Measurements from ENCODE around the gene GTPBP2. TPM values are rescaled to one million over a fixed set of nuclear protein-coding genes. Genes with fewer than 3 reads are reported as not detected.

The GTPBP2 gene
- total RNA-seq, 1 experiment from 2014 or later: 186 TPM

- peaks cover 7% of the 10 kb centered on the region for H3K27me3 Mint-ChIP-seq (ENCODE audit: unreplicated experiment)
- no peak for DNase-seq
- H3K36me3 Mint-ChIP-seq (ENCODE audit: insufficient read depth, unreplicated experiment): peaks cover 97% of the 10 kb centered on the region
- intact Hi-C loops (cut with micrococcal nuclease; ENCODE audit: unreplicated experiment): no loop called here
- H3K27ac Mint-ChIP-seq (ENCODE audit: unreplicated experiment): peak overlapping the region; percentile 100
- no TSS peak for BruUV-seq (replicated peaks)
- peaks cover 40% of the 10 kb centered on the region for H3K4me1 Mint-ChIP-seq (ENCODE audit: low read depth, unreplicated experiment)
- no peaks in the 10 kb centered on the region for H3K9me3 Mint-ChIP-seq (ENCODE audit: low read depth, unreplicated experiment)
- CTCF ChIA-PET: no interaction called here
- TF ChIP-seq CTCF (IDR thresholded peaks at IDR 0.05; ENCODE audit: unreplicated experiment): no peak
- H3K4me3 Mint-ChIP-seq (ENCODE audit: low read depth, unreplicated experiment): peak overlapping the region; percentile 100
These were observed 3.6 kb downstream of the GTPBP2 start for GRCh38 chr6:43625393-43625992.

- no peak overlapping the region for H3K27ac Mint-ChIP-seq (ENCODE audit: unreplicated experiment)
- peaks cover 7% of the 10 kb centered on the region for H3K27me3 Mint-ChIP-seq (ENCODE audit: unreplicated experiment)
- H3K4me1 Mint-ChIP-seq (ENCODE audit: low read depth, unreplicated experiment): peaks cover 33% of the 10 kb centered on the region
- TF ChIP-seq CTCF (IDR thresholded peaks at IDR 0.05; ENCODE audit: unreplicated experiment): no peak
- H3K36me3 Mint-ChIP-seq (ENCODE audit: insufficient read depth, unreplicated experiment): peaks cover 94% of the 10 kb centered on the region
- CTCF ChIA-PET: interaction anchor here (0.8 kb wide), 1 partner anchor 115 kb away, joined by 3 read pairs; no protein-coding TSS in a partner anchor
- intact Hi-C loops (cut with micrococcal nuclease; ENCODE audit: unreplicated experiment): no loop called here
- no TSS peak for BruUV-seq (replicated peaks)
- no peak for DNase-seq
- no peaks in the 10 kb centered on the region for H3K9me3 Mint-ChIP-seq (ENCODE audit: low read depth, unreplicated experiment)
- no peak overlapping the region for H3K4me3 Mint-ChIP-seq (ENCODE audit: low read depth, unreplicated experiment)
These were observed 4.2 kb downstream of the GTPBP2 start for GRCh38 chr6:43624786-43625288.

- Mint-ChIP-seq H3K36me3 (ENCODE audit: insufficient read depth, unreplicated experiment) (peaks cover 94% of the 10 kb centered on the region), H3K4me1 (ENCODE audit: low read depth, unreplicated experiment) (peaks cover 31% of the 10 kb centered on the region), H3K27ac (ENCODE audit: unreplicated experiment) (peak overlapping the region; percentile 34), H3K4me3 (ENCODE audit: low read depth, unreplicated experiment) (no peak overlapping the region), H3K27me3 (ENCODE audit: unreplicated experiment) (peaks cover 7% of the 10 kb centered on the region), H3K9me3 (ENCODE audit: low read depth, unreplicated experiment) (no peaks in the 10 kb centered on the region)
- TF ChIP-seq CTCF (IDR thresholded peaks at IDR 0.05; ENCODE audit: unreplicated experiment): no peak
- no peak for DNase-seq
- intact Hi-C loops (cut with micrococcal nuclease; ENCODE audit: unreplicated experiment): no loop called here
- no TSS peak for BruUV-seq (replicated peaks)
- CTCF ChIA-PET: interaction anchor here (0.8 kb wide), 1 partner anchor 115 kb away, joined by 3 read pairs; no protein-coding TSS in a partner anchor
These were observed 4.9 kb downstream of the GTPBP2 start for GRCh38 chr6:43623880-43624785.

- no TSS peak for BruUV-seq (replicated peaks)
- CTCF ChIA-PET: no interaction called here
- no peaks in the 10 kb centered on the region for H3K9me3 Mint-ChIP-seq (ENCODE audit: low read depth, unreplicated experiment)
- intact Hi-C loops (cut with micrococcal nuclease; ENCODE audit: unreplicated experiment): no loop called here
- no peak overlapping the region for H3K4me3 Mint-ChIP-seq (ENCODE audit: low read depth, unreplicated experiment)
- peaks cover 90% of the 10 kb centered on the region for H3K36me3 Mint-ChIP-seq (ENCODE audit: insufficient read depth, unreplicated experiment)
- peak overlapping the region; percentile 34 for H3K27ac Mint-ChIP-seq (ENCODE audit: unreplicated experiment)
- H3K4me1 Mint-ChIP-seq (ENCODE audit: low read depth, unreplicated experiment): peaks cover 19% of the 10 kb centered on the region
- no peak for TF ChIP-seq CTCF (IDR thresholded peaks at IDR 0.05; ENCODE audit: unreplicated experiment)
- peaks cover 5% of the 10 kb centered on the region for H3K27me3 Mint-ChIP-seq (ENCODE audit: unreplicated experiment)
- no peak for DNase-seq
These were observed 6.5 kb downstream of the GTPBP2 start for GRCh38 chr6:43622541-43622940.

All from Calu3 (cell line).